Left lung (tissue), 10 donors: ENCODE results near the gene PTPRN2. TPM values are rescaled to one million over a fixed set of nuclear protein-coding genes. Genes with fewer than 3 reads are reported as not detected.

ENCODE experiments used
- ATAC-seq: fragments of 200-7000 bp; cut with Tn5 transposase; one replicate; pipeline ENCODE4 v1.9.1; 2020; ENCODE audit warnings: moderate library complexity
- DNase-seq, 4 donors: peaks; one replicate each; pipeline ENCODE4 v3.0.0-alpha.2; 2013 to 2020
- H3K27ac ChIP-seq, 2 donors: fragments of 200-600 bp; sonication (generic) in 1 of 2; one replicate each; pipeline versions ENCODE4 v1.5.0 to v1.8.0; 2020 to 2021
- H3K27me3 ChIP-seq, 2 donors: fragments of 200-600 bp; sonication (generic) in 1 of 2; one replicate each; pipeline versions ENCODE4 v1.5.0 to v1.8.0; 2020 to 2021
- H3K36me3 ChIP-seq, 2 donors: fragments of 200-600 bp; sonication (generic) in 1 of 2; one replicate each; pipeline versions ENCODE4 v1.5.0 to v1.8.0; 2020 to 2021
- H3K4me1 ChIP-seq, 2 donors: fragments of 200-600 bp; one replicate each; pipeline ENCODE4 v1.8.0; 2021
- H3K4me3 ChIP-seq, 2 donors: fragments of 200-600 bp; sonication (generic) in 1 of 2; one replicate each; pipeline versions ENCODE4 v1.5.0 to v1.8.0; 2020 to 2021; ENCODE audit warnings: mild to moderate bottlenecking in 1 of 2
- H3K9me3 ChIP-seq, 2 donors: fragments of 200-600 bp; sonication (generic) in 1 of 2; one replicate each; pipeline versions ENCODE4 v1.5.0 to v1.8.0; 2020 to 2021
- intact Hi-C, 2 donors: fragments of 100-400 bp; cut with DNase I; formaldehyde crosslinking; loops; one replicate each; pipeline versions ENCODE4 v1.11.2 to v1.14.2; 2022
- polyA plus RNA-seq, 6 donors: library from polyadenylated mRNA; unstranded; fragments of 120-200 nt; gene quantifications; one replicate each; pipeline ENCODE4 v1.2.1, GENCODE V29; 2013; ENCODE audit not compliant: insufficient read length in 6 of 6
- total RNA-seq, 2 donors: library from RNA; stranded (reverse); fragmentation: NEBNext Ultra II Directional; extraction: Animal tissue kit (Norgen Biotek cat#: 25700); gene quantifications; one replicate each; pipeline ENCODE4 v1.2.1, GENCODE V29; 2021
- TF ChIP-seq, protein P1 (sequence below), 2 donors: fragments of 200-600 bp; sonication (generic) in 1 of 2; IDR thresholded peaks; one replicate each; pipeline versions ENCODE4 v1.5.0 to v1.8.0; 2021; ENCODE audit warnings: antibody characterized with exemption in 2 of 2
- donor health status: DM: no; HTN: yes; CAD: no.
- donor health status: DM: no; HTN: no; CAD: no.

PTPRN2 gene
- total and polyA plus RNA-seq, 8 donors = 4.0 to 7.8 (median 6.8) TPM

DNA sequence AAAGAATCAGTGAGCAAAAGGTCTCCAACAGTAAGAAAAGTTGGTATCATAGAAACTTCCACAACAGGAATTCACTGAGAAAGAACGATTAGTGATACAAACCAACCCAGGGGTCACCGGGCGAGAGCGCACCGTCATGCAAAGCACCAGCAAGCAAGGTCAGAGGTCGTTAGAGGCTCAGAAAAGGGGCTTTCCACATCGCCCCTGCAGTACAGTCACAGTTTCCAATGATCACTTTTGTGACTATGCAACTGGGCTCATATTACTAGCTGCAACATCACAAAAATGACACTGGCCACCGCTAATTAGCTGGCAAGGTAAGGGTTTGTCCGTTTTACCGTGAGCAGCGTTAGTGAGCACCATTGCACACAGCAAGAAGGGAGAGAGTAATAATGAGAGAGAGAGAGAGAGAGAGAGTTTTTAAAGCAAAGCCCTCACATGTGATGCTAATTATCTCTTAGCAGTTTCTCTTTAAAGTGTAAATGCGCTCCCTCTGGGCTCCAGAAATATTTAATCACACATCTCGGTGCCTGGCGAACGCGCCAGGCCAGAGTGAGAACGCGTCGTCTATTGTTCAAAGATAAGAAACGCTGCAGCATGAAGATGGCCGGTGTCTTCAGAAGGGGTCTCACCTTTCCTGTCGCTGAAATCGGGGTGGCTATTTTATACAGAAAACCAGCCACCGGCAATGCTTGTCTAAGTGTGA, 1013.4 kb downstream of the PTPRN2 start:
- TF ChIP-seq, protein P1, sequence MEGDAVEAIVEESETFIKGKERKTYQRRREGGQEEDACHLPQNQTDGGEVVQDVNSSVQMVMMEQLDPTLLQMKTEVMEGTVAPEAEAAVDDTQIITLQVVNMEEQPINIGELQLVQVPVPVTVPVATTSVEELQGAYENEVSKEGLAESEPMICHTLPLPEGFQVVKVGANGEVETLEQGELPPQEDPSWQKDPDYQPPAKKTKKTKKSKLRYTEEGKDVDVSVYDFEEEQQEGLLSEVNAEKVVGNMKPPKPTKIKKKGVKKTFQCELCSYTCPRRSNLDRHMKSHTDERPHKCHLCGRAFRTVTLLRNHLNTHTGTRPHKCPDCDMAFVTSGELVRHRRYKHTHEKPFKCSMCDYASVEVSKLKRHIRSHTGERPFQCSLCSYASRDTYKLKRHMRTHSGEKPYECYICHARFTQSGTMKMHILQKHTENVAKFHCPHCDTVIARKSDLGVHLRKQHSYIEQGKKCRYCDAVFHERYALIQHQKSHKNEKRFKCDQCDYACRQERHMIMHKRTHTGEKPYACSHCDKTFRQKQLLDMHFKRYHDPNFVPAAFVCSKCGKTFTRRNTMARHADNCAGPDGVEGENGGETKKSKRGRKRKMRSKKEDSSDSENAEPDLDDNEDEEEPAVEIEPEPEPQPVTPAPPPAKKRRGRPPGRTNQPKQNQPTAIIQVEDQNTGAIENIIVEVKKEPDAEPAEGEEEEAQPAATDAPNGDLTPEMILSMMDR (IDR thresholded peaks at IDR 0.05) = no peak
- Histone ChIP-seq H3K4me1 (no peaks in the 10 kb centered on the region), H3K27ac (no peak overlapping the region), H3K9me3 (no peaks in the 10 kb centered on the region), H3K4me3 (no peak overlapping the region), H3K36me3 (no peaks in the 10 kb centered on the region), H3K27me3 (peaks cover 0 to 22% of the 10 kb centered on the region in 2 donors)
- intact Hi-C loops = no loop called here
- ATAC-seq (no peak), DNase-seq (no peak)

DNA sequence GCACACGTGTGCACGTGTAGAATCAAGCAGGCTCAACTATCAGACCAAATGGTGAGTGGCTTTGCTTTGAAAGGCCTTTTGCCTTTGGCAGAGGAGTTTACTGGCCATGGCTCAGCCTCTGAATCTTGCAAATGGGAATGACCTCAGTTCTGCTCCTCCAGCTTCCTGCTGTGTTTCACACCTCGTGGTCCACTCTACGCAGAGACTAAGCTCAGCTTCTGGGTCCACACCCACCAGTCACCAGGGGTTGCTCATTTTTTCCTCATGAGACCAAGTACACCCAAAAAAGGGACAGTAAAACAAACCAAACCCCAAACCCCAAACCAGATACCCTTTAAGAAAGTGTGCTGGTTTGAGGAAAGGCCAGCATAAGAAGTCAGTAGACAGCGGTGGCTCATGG, 1014.4 kb downstream of the PTPRN2 start:
- Histone ChIP-seq H3K27ac (no peak overlapping the region), H3K9me3 (no peaks in the 10 kb centered on the region), H3K36me3 (no peaks in the 10 kb centered on the region), H3K4me1 (peaks cover 0 to 4% of the 10 kb centered on the region in 2 donors), H3K27me3 (peaks cover 0 to 22% of the 10 kb centered on the region in 2 donors), H3K4me3 (no peak overlapping the region)
- ATAC-seq (no peak), DNase-seq (no peak)
- intact Hi-C loops = no loop called here
- TF ChIP-seq, protein P1 (IDR thresholded peaks at IDR 0.05) = no peak

DNA sequence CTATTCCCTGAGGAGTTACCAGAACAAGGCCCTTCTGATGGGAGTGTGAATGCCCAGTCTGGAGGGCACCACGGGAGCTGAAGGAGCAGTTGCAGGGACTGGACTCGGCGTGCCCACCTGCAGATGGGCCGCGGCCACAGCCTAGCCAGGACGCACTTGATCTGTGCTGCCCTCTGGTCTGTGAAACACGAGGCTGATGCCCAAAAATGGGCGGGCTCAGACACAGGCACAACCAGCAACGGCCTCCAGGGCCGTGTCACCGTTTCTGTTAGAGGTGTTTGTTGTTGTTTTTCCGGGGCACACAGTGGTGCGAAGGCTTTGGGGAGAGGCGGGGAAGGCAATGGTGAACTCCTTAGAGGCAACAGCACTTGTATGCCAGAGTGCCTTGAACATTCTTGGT, 1015.0 kb downstream of the PTPRN2 start:
- no peaks in the 10 kb centered on the region for H3K9me3 ChIP-seq
- no peak overlapping the region for H3K4me3 ChIP-seq
- peaks cover 0 to 22% of the 10 kb centered on the region in 2 donors for H3K27me3 ChIP-seq
- no peaks in the 10 kb centered on the region for H3K36me3 ChIP-seq
- peak in 2 of 4 donors; percentile 17 to 62 for DNase-seq
- no peak for ATAC-seq
- H3K4me1 ChIP-seq = peaks cover 0 to 9% of the 10 kb centered on the region in 2 donors
- TF ChIP-seq, protein P1 (IDR thresholded peaks at IDR 0.05) = no peak
- H3K27ac ChIP-seq = no peak overlapping the region
- intact Hi-C loops = no loop called here

DNA sequence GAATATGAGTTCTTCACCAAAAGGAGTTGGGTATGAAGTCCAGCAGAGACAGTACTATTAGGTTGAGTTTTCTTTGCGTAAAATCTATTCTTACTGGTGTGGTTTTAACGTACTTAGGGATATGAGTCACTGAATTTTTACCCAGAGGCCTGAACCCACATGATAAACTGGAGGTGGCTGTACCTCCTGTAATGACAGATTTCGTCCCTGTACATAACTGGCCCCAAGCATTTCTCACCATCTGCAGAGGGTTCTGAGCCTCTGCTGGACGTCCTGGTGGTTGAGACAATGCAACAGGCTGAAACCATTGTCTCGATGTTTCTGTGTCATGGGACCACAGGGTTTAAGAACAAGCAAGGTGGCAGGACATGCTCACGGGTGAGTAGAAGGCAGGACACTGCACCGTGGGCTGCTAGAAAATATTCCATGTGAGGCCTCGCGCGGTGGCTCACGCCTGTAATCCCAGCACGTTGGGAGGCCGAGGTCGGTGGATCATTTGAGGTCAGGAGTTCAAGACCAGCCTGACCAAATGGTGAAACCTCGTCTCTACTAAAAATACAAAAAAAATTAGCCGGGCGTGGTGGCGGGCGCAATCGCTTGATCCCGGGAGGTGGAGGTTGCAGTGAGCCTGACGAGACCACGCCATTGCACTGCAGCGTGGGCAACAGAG, 1017.0 kb downstream of the PTPRN2 start:
- intact Hi-C loops = no loop called here
- Histone ChIP-seq H3K4me3 (no peak overlapping the region), H3K4me1 (peaks cover 0 to 9% of the 10 kb centered on the region in 2 donors), H3K36me3 (no peaks in the 10 kb centered on the region), H3K27me3 (peaks cover 0 to 9% of the 10 kb centered on the region in 2 donors), H3K27ac (no peak overlapping the region), H3K9me3 (no peaks in the 10 kb centered on the region)
- DNase-seq (no peak), ATAC-seq (no peak)
- TF ChIP-seq, protein P1 (IDR thresholded peaks at IDR 0.05) = no peak

DNA sequence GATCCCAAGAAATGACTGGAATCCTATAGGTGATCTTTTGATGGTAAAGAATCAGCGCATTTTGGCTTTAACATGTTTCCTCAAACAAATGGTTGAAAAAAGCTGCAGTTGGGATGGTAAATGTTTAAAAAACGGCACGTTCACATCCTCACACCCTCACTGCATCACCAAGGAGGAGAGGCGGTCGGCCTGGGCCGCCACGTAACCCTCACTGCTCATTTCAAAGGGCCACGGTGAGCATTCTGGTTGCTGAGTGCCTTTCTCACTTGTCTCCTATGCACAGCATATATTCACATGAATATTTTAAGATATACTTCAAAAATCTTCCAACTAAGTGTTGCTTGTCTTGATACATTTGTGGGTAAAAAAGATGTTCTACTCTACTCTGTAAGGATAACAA, 1017.7 kb downstream of the PTPRN2 start:
- Histone ChIP-seq H3K27ac (no peak overlapping the region), H3K36me3 (no peaks in the 10 kb centered on the region), H3K9me3 (no peaks in the 10 kb centered on the region), H3K4me3 (no peak overlapping the region), H3K27me3 (peaks cover 0 to 2% of the 10 kb centered on the region in 2 donors), H3K4me1 (peaks cover 0 to 9% of the 10 kb centered on the region in 2 donors)
- TF ChIP-seq, protein P1 (IDR thresholded peaks at IDR 0.05) = no peak
- peak in 1 of 4 donors; percentile 63 for DNase-seq
- no peak for ATAC-seq
- intact Hi-C loops = no loop called here
